Right lobe of liver (tissue), 4 donors: ENCODE measurements around the gene PEAR1.

Experiments used
- CTCF ChIP-seq, 4 donors: fragments of 200-600 bp in 3 of 4; fragments of 450-650 bp in 1 of 4; IDR thresholded peaks; one replicate each; pipeline versions ENCODE4 v1.5.1 to v1.8.0; 2016 to 2022; ENCODE audit warnings: antibody characterized with exemption in 4 of 4, mild to moderate bottlenecking in 2 of 4
- POLR2A ChIP-seq: fragments of 450-650 bp; IDR thresholded peaks from one replicate; pipeline ENCODE4 v1.6.1; 2017; ENCODE audit warnings: antibody characterized with exemption, mild to moderate bottlenecking
- donor health status: DM: no; HTN: no; CAD: no.
- donor health status: DM: no; HTN: no; CAD: no.
- donor health status: DM: no; HTN: yes; CAD: no.

GRCh38 chr1:156942176-156942575 lies 48.7 kb downstream of the PEAR1 start:
- no peak for TF ChIP-seq CTCF (IDR thresholded peaks at IDR 0.05)
- TF ChIP-seq POLR2A: no peak
